ENCODE measurements around the gene NUP85. TPM values are rescaled to one million over a fixed set of nuclear protein-coding genes. Genes with fewer than 3 reads are reported as not detected.

NUP85 gene
- total RNA-seq, 1 experiment from 2014 or later = 164 TPM

GRCh38 chr17:75181608-75182318, 23.7 kb upstream of the NUP85 start:
- Histone ChIP-seq H2AFZ (ENCODE audit: low read depth, low read length, poor library complexity, severe bottlenecking) (no peak overlapping the region), H3K9ac (ENCODE audit: low read length) (peak overlapping the region; percentile 98), H3K27ac (ENCODE audit: low read depth, low read length) (peak overlapping the region; percentile 100), H3K27me3 (ENCODE audit: insufficient read depth, low read length) (no peaks in the 10 kb centered on the region), H4K20me1 (ENCODE audit: insufficient read depth) (peaks cover 22% of the 10 kb centered on the region; the same call in 1 of the 2 replicates), H3K79me2 (ENCODE audit: insufficient read depth, low read length) (peaks cover 60% of the 10 kb centered on the region), H3K36me3 (ENCODE audit: control insufficient read depth in 1 of 2, insufficient read depth in 2 of 2, low read length in 2 of 2) (peaks cover 19 to 28% of the 10 kb centered on the region in 2 experiments), H3K9me3 (ENCODE audit: control insufficient read depth in 1 of 2, insufficient read depth in 1 of 2, low read depth in 1 of 2, low read length in 2 of 2) (no peaks in the 10 kb centered on the region), H3K4me2 (ENCODE audit: low read length) (peak overlapping the region; percentile 82), H3K4me1 (ENCODE audit: control insufficient read depth in 1 of 2, insufficient read depth in 2 of 2, low read length in 2 of 2) (peaks cover 20 to 33% of the 10 kb centered on the region in 2 experiments), H3K4me3 (replicated peaks in 1 of 2; ENCODE audit: low read depth in 1 of 2, low read length in 2 of 2) (peak overlapping the region; percentile 76 to 89), H3K9me2 (ENCODE audit: insufficient read depth) (no peaks in the 10 kb centered on the region)
- BruUV-seq (replicated peaks) = no TSS peak
- TF ChIP-seq ELF1 (IDR thresholded peaks at IDR 0.05; ENCODE audit: borderline replicate concordance, low read depth) = no peak
- TF ChIP-seq SIN3A (IDR thresholded peaks at IDR 0.05; ENCODE audit: low read depth) = peak; percentile 3; the same call in 1 of the 2 replicates
- TF ChIP-seq CTCF (IDR thresholded peaks at IDR 0.05 in 2 of 3, conservative IDR thresholded peaks at IDR 0.05 in 1 of 3; ENCODE audit: borderline replicate concordance in 1 of 3, insufficient read depth in 1 of 3, low read depth in 2 of 3, low read length in 2 of 3) = no peak
- TF ChIP-seq ZNF274 (IDR thresholded peaks at IDR 0.05; ENCODE audit: low read depth, low read length) = no peak
- TF ChIP-seq SP1 (IDR thresholded peaks at IDR 0.05; ENCODE audit: low read depth) = no peak
- TF ChIP-seq ZFX (IDR thresholded peaks at IDR 0.05) = no peak
- no peak for TF ChIP-seq TCF7L2 (IDR thresholded peaks at IDR 0.05; ENCODE audit: borderline replicate concordance, extremely low read depth, insufficient read depth, insufficient read length)
- intact Hi-C loops (cut with micrococcal nuclease) = no loop called here
- ATAC-seq (no peak), DNase-seq (ENCODE audit: low read depth, low spot score) (no peak)
- CTCF ChIA-PET = interaction anchor here (1.0 to 2.4 kb wide), 2 partner anchors 10 kb away, joined by 5 to 9 read pairs; no protein-coding TSS in a partner anchor
- RAD21 ChIA-PET (ENCODE audit: low non-redundant PET in 1 of 2, low total read pairs in 2 of 2, uncharacterized antibody in 2 of 2, unreplicated experiment in 2 of 2) = no interaction called here
- POLR2A ChIA-PET = no interaction called here
